Esophagus squamous epithelium (tissue), 4 donors: ENCODE data around the gene ADAP1.

Experiments
- CTCF ChIP-seq, 6 experiments: fragments of 450-650 bp in 4 of 6; fragments of 200-600 bp in 2 of 6; sonication (generic) in 2 of 6; IDR thresholded peaks; one replicate each; pipeline ENCODE4 v1.5.1; 2016 to 2019; ENCODE audit warnings: antibody characterized with exemption in 6 of 6, mild to moderate bottlenecking in 4 of 6, moderate library complexity in 4 of 6
- POLR2A ChIP-seq, 4 donors: fragments of 450-650 bp; IDR thresholded peaks; one replicate each; pipeline ENCODE4 v1.6.1; 2017; ENCODE audit warnings: antibody characterized with exemption in 4 of 4, mild to moderate bottlenecking in 4 of 4, moderate library complexity in 3 of 4

DNA sequence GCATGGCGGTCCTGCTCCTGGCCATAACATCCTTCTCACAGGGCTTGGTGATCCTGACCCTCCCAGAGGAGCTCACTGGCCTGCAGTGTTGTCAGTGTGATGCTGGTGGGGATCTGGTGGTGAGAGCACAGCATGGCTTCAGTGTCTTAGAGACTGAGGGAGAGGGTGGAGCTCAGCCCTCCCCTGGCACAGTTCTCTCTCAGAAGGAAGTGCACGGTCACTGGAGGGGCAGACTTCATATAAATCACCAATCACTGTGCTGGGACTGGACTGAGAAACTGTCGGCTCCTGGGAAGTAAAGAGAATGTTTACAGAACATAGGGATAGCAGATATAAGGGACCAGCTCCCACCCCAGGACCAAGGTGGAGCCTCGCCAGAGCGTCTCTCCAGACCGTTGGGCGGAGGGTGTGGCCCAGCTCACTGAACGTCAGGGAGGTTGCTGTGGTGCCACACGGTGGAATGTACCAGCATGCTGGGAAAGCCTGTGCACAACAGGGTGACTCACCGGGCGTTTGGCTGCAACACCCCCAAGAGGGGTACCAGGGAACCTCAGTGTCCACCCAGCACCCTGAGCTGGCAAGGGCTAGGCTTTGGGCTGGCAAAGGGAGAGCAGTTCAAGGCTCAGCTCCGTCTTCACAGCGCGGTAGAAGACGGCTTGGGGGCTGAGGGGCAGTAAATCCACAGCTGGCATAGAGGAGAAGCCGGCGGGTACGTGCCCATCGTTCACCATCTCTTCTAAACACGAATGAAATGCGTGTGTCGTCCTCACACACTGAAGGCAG is 86.9 kb downstream of the ADAP1 start:
- TF ChIP-seq CTCF (IDR thresholded peaks at IDR 0.05) (peak in 2 of 6 experiments; percentile 7 to 19), POLR2A (IDR thresholded peaks at IDR 0.05) (peak in 1 of 4 donors; percentile 4)
